Measurements from ENCODE around the gene ITPR1.

Gene ITPR1

GRCh38 chr3:4751029-4751501, 257.9 kb downstream of the ITPR1 start:
- H3K36me3 ChIP-seq (ENCODE audit: insufficient read depth, low read length) = no peaks in the 10 kb centered on the region
- no peaks in the 10 kb centered on the region for H3K9me3 ChIP-seq (ENCODE audit: insufficient read depth, low read depth, low read length)
- H3K27ac ChIP-seq (ENCODE audit: low read depth, low read length) = no peak overlapping the region
- 81% methylated on average over 7 of the region's 7 CpGs for WGBS
- peaks cover 17% of the 10 kb centered on the region for H3K4me1 ChIP-seq (ENCODE audit: insufficient read depth, low read length)
- no peaks in the 10 kb centered on the region for H3K27me3 ChIP-seq (ENCODE audit: insufficient read depth, low read length)
- H3K9ac ChIP-seq (ENCODE audit: low read depth, low read length) = no peak overlapping the region
- H3K4me3 ChIP-seq (ENCODE audit: low read length) = no peak overlapping the region

GRCh38 chr3:4751502-4752101, 258.5 kb downstream of the ITPR1 start:
- H3K4me1 ChIP-seq (ENCODE audit: insufficient read depth, low read length) = peaks cover 17% of the 10 kb centered on the region
- no peak overlapping the region for H3K9ac ChIP-seq (ENCODE audit: low read depth, low read length)
- H3K4me3 ChIP-seq (ENCODE audit: low read length) = no peak overlapping the region
- no peaks in the 10 kb centered on the region for H3K9me3 ChIP-seq (ENCODE audit: insufficient read depth, low read depth, low read length)
- H3K27me3 ChIP-seq (ENCODE audit: insufficient read depth, low read length) = no peaks in the 10 kb centered on the region
- WGBS = 86% methylated on average over 5 of the region's 5 CpGs
- H3K27ac ChIP-seq (ENCODE audit: low read depth, low read length) = no peak overlapping the region
- no peaks in the 10 kb centered on the region for H3K36me3 ChIP-seq (ENCODE audit: insufficient read depth, low read length)

GRCh38 chr3:4752201-4753072, 259.3 kb downstream of the ITPR1 start:
- no peak overlapping the region for H3K27ac ChIP-seq (ENCODE audit: low read depth, low read length)
- no peaks in the 10 kb centered on the region for H3K9me3 ChIP-seq (ENCODE audit: insufficient read depth, low read depth, low read length)

GRCh38 chr3:4753073-4753691, 260.0 kb downstream of the ITPR1 start:
- WGBS = 95% methylated on average over 15 of the region's 15 CpGs
- no peaks in the 10 kb centered on the region for H3K9me3 ChIP-seq (ENCODE audit: insufficient read depth, low read depth, low read length)
- no peak overlapping the region for H3K4me3 ChIP-seq (ENCODE audit: low read length)
- no peaks in the 10 kb centered on the region for H3K36me3 ChIP-seq (ENCODE audit: insufficient read depth, low read length)
- no peak overlapping the region for H3K9ac ChIP-seq (ENCODE audit: low read depth, low read length)
- no peak overlapping the region for H3K27ac ChIP-seq (ENCODE audit: low read depth, low read length)
- peaks cover 17% of the 10 kb centered on the region for H3K4me1 ChIP-seq (ENCODE audit: insufficient read depth, low read length)
- no peaks in the 10 kb centered on the region for H3K27me3 ChIP-seq (ENCODE audit: insufficient read depth, low read length)

More at GRCh38 chr3:4752201-4753072, 259.3 kb downstream of the ITPR1 start:
- H3K4me3 ChIP-seq (ENCODE audit: low read length) = no peak overlapping the region
- H3K9ac ChIP-seq (ENCODE audit: low read depth, low read length) = no peak overlapping the region
- H3K27me3 ChIP-seq (ENCODE audit: insufficient read depth, low read length) = no peaks in the 10 kb centered on the region
- 90% methylated on average over 16 of the region's 17 CpGs for WGBS
- peaks cover 17% of the 10 kb centered on the region for H3K4me1 ChIP-seq (ENCODE audit: insufficient read depth, low read length)
- H3K36me3 ChIP-seq (ENCODE audit: insufficient read depth, low read length) = no peaks in the 10 kb centered on the region

GRCh38 chr3:4754180-4755086, 261.3 kb downstream of the ITPR1 start:
- Histone ChIP-seq H3K4me3 (ENCODE audit: low read length) (no peak overlapping the region), H3K4me1 (ENCODE audit: insufficient read depth, low read length) (peaks cover 17% of the 10 kb centered on the region), H3K27me3 (ENCODE audit: insufficient read depth, low read length) (no peaks in the 10 kb centered on the region), H3K9me3 (ENCODE audit: insufficient read depth, low read depth, low read length) (no peaks in the 10 kb centered on the region), H3K9ac (ENCODE audit: low read depth, low read length) (no peak overlapping the region), H3K27ac (ENCODE audit: low read depth, low read length) (no peak overlapping the region), H3K36me3 (ENCODE audit: insufficient read depth, low read length) (no peaks in the 10 kb centered on the region)
- 96% methylated on average over 7 of the region's 7 CpGs for WGBS

- Histone ChIP-seq H3K9ac (ENCODE audit: low read depth, low read length) (no peak overlapping the region), H3K4me3 (ENCODE audit: low read length) (no peak overlapping the region), H3K9me3 (ENCODE audit: insufficient read depth, low read depth, low read length) (no peaks in the 10 kb centered on the region), H3K36me3 (ENCODE audit: insufficient read depth, low read length) (no peaks in the 10 kb centered on the region), H3K27me3 (ENCODE audit: insufficient read depth, low read length) (no peaks in the 10 kb centered on the region), H3K4me1 (ENCODE audit: insufficient read depth, low read length) (peaks cover 12% of the 10 kb centered on the region), H3K27ac (ENCODE audit: low read depth, low read length) (no peak overlapping the region)
- 95% methylated on average over 4 of the region's 4 CpGs for WGBS
These were observed 262.4 kb downstream of the ITPR1 start for GRCh38 chr3:4755566-4755965.

GRCh38 chr3:4756057-4756775, 263.1 kb downstream of the ITPR1 start:
- Histone ChIP-seq H3K36me3 (ENCODE audit: insufficient read depth, low read length) (no peaks in the 10 kb centered on the region), H3K4me3 (ENCODE audit: low read length) (no peak overlapping the region), H3K9ac (ENCODE audit: low read depth, low read length) (no peak overlapping the region), H3K27ac (ENCODE audit: low read depth, low read length) (no peak overlapping the region), H3K27me3 (ENCODE audit: insufficient read depth, low read length) (no peaks in the 10 kb centered on the region), H3K4me1 (ENCODE audit: insufficient read depth, low read length) (peaks cover 5% of the 10 kb centered on the region), H3K9me3 (ENCODE audit: insufficient read depth, low read depth, low read length) (no peaks in the 10 kb centered on the region)
- 93% methylated on average over 10 of the region's 10 CpGs for WGBS

- H3K4me1 ChIP-seq (ENCODE audit: insufficient read depth, low read length) = no peaks in the 10 kb centered on the region
- H3K9me3 ChIP-seq (ENCODE audit: insufficient read depth, low read depth, low read length) = no peaks in the 10 kb centered on the region
- WGBS = 95% methylated on average over 3 of the region's 3 CpGs
- H3K4me3 ChIP-seq (ENCODE audit: low read length) = no peak overlapping the region
- H3K27me3 ChIP-seq (ENCODE audit: insufficient read depth, low read length) = no peaks in the 10 kb centered on the region
- H3K36me3 ChIP-seq (ENCODE audit: insufficient read depth, low read length) = no peaks in the 10 kb centered on the region
- no peak overlapping the region for H3K27ac ChIP-seq (ENCODE audit: low read depth, low read length)
- H3K9ac ChIP-seq (ENCODE audit: low read depth, low read length) = no peak overlapping the region
These were observed 263.9 kb downstream of the ITPR1 start for GRCh38 chr3:4756855-4757574.

GRCh38 chr3:4757575-4758248, 264.6 kb downstream of the ITPR1 start:
- Histone ChIP-seq H3K9ac (ENCODE audit: low read depth, low read length) (no peak overlapping the region), H3K27ac (ENCODE audit: low read depth, low read length) (no peak overlapping the region), H3K9me3 (ENCODE audit: insufficient read depth, low read depth, low read length) (no peaks in the 10 kb centered on the region), H3K4me3 (ENCODE audit: low read length) (no peak overlapping the region), H3K36me3 (ENCODE audit: insufficient read depth, low read length) (no peaks in the 10 kb centered on the region), H3K27me3 (ENCODE audit: insufficient read depth, low read length) (no peaks in the 10 kb centered on the region), H3K4me1 (ENCODE audit: insufficient read depth, low read length) (no peaks in the 10 kb centered on the region)
- WGBS = 87% methylated on average over 12 of the region's 12 CpGs

Measured in HUES64 (cell line).